SU-DHL-6 (cell line): Measurements from ENCODE around the gene HNRNPA1.

Experiments
- H2AFZ ChIP-seq: fragments of 200-600 bp; sonication (generic); 2 replicates; pipeline ENCODE4 v1.6.1; 2014; ENCODE audit warnings: low read depth, mild to moderate bottlenecking, moderate library complexity, mixed read lengths, antibody characterized with exemption, low read length; ENCODE audit not compliant: severe bottlenecking
- H3F3A ChIP-seq: fragments of 200-600 bp; shearing (Covaris generic); 2 replicates; pipeline ENCODE4 v1.6.0; 2016; ENCODE audit warnings: antibody characterized with exemption, mild to moderate bottlenecking; ENCODE audit not compliant: insufficient read depth
- H3K27ac ChIP-seq: fragments of 200-600 bp; sonication (generic); 2 replicates; pipeline ENCODE4 v1.5.1; 2016; ENCODE audit warnings: low read depth, mild to moderate bottlenecking, low read length, moderate library complexity, mixed read lengths
- H3K27me3 ChIP-seq: fragments of 200-600 bp; sonication (generic), shearing (Covaris generic); 2 replicates; pipeline ENCODE4 v1.6.0; 2014; ENCODE audit warnings: mild to moderate bottlenecking, low read length
- H3K36me3 ChIP-seq: fragments of 200-600 bp; sonication (generic); 2 replicates; pipeline ENCODE4 v1.6.1; 2014; ENCODE audit warnings: mild to moderate bottlenecking, low read length, mixed read lengths
- H3K4me2 ChIP-seq: fragments of 300-600, 200-600 bp; shearing (Covaris generic), sonication (generic); 2 replicates; pipeline ENCODE4 v1.6.0; 2014; ENCODE audit warnings: low read length, low read depth, mild to moderate bottlenecking; ENCODE audit not compliant: poor library complexity, severe bottlenecking
- H3K4me3 ChIP-seq: fragments of 200-600 bp; sonication (generic); 2 replicates; pipeline ENCODE4 v1.5.1; 2014; ENCODE audit warnings: antibody characterized with exemption, low read length, mild to moderate bottlenecking, mixed read lengths; ENCODE audit not compliant: insufficient read depth, poor library complexity, severe bottlenecking
- H3K79me2 ChIP-seq: fragments of 200-600 bp; sonication (generic); 2 replicates; pipeline ENCODE4 v1.6.1; 2014; ENCODE audit warnings: mild to moderate bottlenecking, low read length, moderate library complexity; ENCODE audit not compliant: insufficient read depth
- H3K9ac ChIP-seq: fragments of 200-600 bp; sonication (generic); 2 replicates; pipeline ENCODE4 v1.7.0; 2014; ENCODE audit warnings: mild to moderate bottlenecking, low read length
- H3K9me2 ChIP-seq: fragments of 200-600 bp; sonication (generic); replicated peaks from 2 replicates; pipeline ENCODE4 v1.6.1; 2014; ENCODE audit warnings: low read length; ENCODE audit not compliant: insufficient read depth
- H3K9me3 ChIP-seq: fragments of 200-600 bp; sonication (generic); 2 replicates; pipeline ENCODE4 v1.6.1; 2014; ENCODE audit warnings: low read length, mixed read lengths; ENCODE audit not compliant: insufficient read depth
- H4K20me1 ChIP-seq: fragments of 200-600 bp; sonication (generic); 2 replicates; pipeline ENCODE4 v1.6.1; 2014; ENCODE audit warnings: low read depth, mild to moderate bottlenecking, antibody characterized with exemption, low read length, moderate library complexity, mixed read lengths
- EZH2phosphoT487 ChIP-seq: fragments of 200-600 bp; sonication (generic), shearing (Covaris generic); conservative IDR thresholded peaks from 2 replicates; pipeline ENCODE4 v1.6.1; 2018; ENCODE audit warnings: mild to moderate bottlenecking, antibody characterized with exemption, low read length, moderate library complexity, mixed read lengths
- TF ChIP-seq, protein P1 (sequence below): fragments of 200-600 bp; sonication (generic); IDR thresholded peaks from one replicate; pipeline ENCODE4 v1.5.1; 2017; ENCODE audit warnings: antibody characterized with exemption, mild to moderate bottlenecking, low read length, moderate library complexity; ENCODE audit not compliant: insufficient read depth, poor library complexity, severe bottlenecking

HNRNPA1 gene

GRCh38 chr12:54286042-54287030 lies 5.8 kb downstream of the HNRNPA1 start:
- peaks cover 24% of the 10 kb centered on the region for H3K79me2 ChIP-seq
- H3K36me3 ChIP-seq, result peaks cover 62% of the 10 kb centered on the region
- H3K9ac ChIP-seq, result no peak overlapping the region
- no peaks in the 10 kb centered on the region for H3K9me2 ChIP-seq
- no peak overlapping the region for H3K4me2 ChIP-seq
- H3K27me3 ChIP-seq, result no peaks in the 10 kb centered on the region
- H3K9me3 ChIP-seq, result no peaks in the 10 kb centered on the region
- no peak overlapping the region for H3K4me3 ChIP-seq
- H4K20me1 ChIP-seq, result peaks cover 40% of the 10 kb centered on the region
- H2AFZ ChIP-seq, result no peak overlapping the region
- TF ChIP-seq, protein P1, sequence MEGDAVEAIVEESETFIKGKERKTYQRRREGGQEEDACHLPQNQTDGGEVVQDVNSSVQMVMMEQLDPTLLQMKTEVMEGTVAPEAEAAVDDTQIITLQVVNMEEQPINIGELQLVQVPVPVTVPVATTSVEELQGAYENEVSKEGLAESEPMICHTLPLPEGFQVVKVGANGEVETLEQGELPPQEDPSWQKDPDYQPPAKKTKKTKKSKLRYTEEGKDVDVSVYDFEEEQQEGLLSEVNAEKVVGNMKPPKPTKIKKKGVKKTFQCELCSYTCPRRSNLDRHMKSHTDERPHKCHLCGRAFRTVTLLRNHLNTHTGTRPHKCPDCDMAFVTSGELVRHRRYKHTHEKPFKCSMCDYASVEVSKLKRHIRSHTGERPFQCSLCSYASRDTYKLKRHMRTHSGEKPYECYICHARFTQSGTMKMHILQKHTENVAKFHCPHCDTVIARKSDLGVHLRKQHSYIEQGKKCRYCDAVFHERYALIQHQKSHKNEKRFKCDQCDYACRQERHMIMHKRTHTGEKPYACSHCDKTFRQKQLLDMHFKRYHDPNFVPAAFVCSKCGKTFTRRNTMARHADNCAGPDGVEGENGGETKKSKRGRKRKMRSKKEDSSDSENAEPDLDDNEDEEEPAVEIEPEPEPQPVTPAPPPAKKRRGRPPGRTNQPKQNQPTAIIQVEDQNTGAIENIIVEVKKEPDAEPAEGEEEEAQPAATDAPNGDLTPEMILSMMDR, result no peak
- TF ChIP-seq EZH2phosphoT487, result no peak
- H3K27ac ChIP-seq, result no peak overlapping the region
- peaks cover 93% of the 10 kb centered on the region for H3F3A ChIP-seq

- Histone ChIP-seq H3K36me3 (peaks cover 50% of the 10 kb centered on the region), H3K9me2 (no peaks in the 10 kb centered on the region), H3K9me3 (no peaks in the 10 kb centered on the region), H3K9ac (no peak overlapping the region), H3K27ac (peak overlapping the region; percentile 7; the same call in 1 of the 2 replicates), H4K20me1 (peaks cover 36% of the 10 kb centered on the region), H3K27me3 (no peaks in the 10 kb centered on the region), H3F3A (peaks cover 83% of the 10 kb centered on the region), H3K4me3 (no peak overlapping the region), H3K79me2 (peaks cover 13% of the 10 kb centered on the region), H3K4me2 (no peak overlapping the region), H2AFZ (no peak overlapping the region)
- TF ChIP-seq, protein P1, result no peak
- TF ChIP-seq EZH2phosphoT487, result no peak
These were observed 7.0 kb downstream of the HNRNPA1 start for GRCh38 chr12:54287261-54288157.

DNA sequence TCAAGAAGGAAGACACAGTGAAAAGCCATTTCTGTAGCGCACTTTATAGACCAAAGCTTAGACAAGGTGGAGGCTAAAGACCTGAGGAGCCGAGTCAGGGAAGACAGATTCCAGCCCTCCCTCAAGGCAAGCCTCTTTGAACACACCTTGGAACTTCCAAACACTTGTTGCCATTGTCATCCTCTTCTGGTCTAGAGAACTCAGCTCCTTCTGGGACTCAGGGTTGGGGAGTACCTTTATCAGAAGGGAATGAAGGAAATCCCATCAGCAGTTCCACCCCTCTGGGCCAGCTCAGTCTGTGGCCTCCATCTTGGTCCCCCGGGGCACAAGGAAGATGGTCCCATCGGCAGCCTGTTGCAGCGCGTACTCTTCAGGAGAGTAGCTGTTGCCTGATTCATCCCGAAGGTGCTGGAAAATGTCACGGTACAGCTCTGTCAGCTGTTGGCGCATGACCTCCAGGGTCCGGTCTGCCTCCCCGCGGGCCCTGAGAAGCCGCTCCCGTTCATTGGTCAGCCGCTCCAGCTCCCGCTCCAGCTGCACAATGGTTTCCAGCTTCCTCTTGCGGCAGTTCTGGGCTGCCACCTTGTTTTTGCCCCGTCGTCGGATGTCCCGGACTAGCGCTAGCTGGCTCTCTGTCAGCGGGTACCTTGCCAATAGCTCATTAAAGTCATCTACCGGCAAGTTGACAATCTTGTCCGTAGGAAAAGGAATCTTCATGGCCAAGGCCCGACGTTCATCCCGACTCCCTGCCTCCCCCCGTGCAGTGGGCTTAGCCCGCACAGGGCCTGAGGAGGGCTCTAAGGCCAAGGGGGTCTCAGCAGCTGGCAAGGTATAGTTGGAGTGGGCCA lies 11.8 kb downstream of the HNRNPA1 start:
- H4K20me1 ChIP-seq, result no peaks in the 10 kb centered on the region
- no peak overlapping the region for H3K9ac ChIP-seq
- H3K27ac ChIP-seq, result no peak overlapping the region
- no peak overlapping the region for H3K4me2 ChIP-seq
- TF ChIP-seq, protein P1, result no peak
- TF ChIP-seq EZH2phosphoT487, result no peak
- peaks cover 36% of the 10 kb centered on the region for H3F3A ChIP-seq
- H2AFZ ChIP-seq, result no peak overlapping the region
- H3K27me3 ChIP-seq, result no peaks in the 10 kb centered on the region
- no peaks in the 10 kb centered on the region for H3K9me3 ChIP-seq
- no peaks in the 10 kb centered on the region for H3K79me2 ChIP-seq
- peaks cover 8% of the 10 kb centered on the region; the same call in 1 of the 2 replicates for H3K36me3 ChIP-seq
- no peaks in the 10 kb centered on the region for H3K9me2 ChIP-seq
- H3K4me3 ChIP-seq, result no peak overlapping the region
